Brain microvascular endothelial cell (primary cell): Measurements from ENCODE around the gene C12orf43.

Experiments used
- DNase-seq: peaks from one replicate; pipeline ENCODE4 v3.0.0-alpha.2; 2020
- H3K27ac ChIP-seq: fragments of 250-450 bp; sonication (Bioruptor Pico); 2 replicates; pipeline ENCODE4 v1.5.1; 2020; ENCODE audit warnings: mild to moderate bottlenecking, moderate library complexity
- H3K27me3 ChIP-seq: fragments of 250-450 bp; sonication (Bioruptor Pico); replicated peaks from 2 replicates; pipeline ENCODE4 v1.5.1; 2020; ENCODE audit warnings: mild to moderate bottlenecking
- H3K36me3 ChIP-seq: fragments of 250-450 bp; sonication (Bioruptor Pico); replicated peaks from 2 replicates; pipeline ENCODE4 v1.5.1; 2020; ENCODE audit warnings: mild to moderate bottlenecking
- H3K4me3 ChIP-seq: 2 replicates; pipeline ENCODE4 v1.5.1; 2011; ENCODE audit warnings: low read depth, mild to moderate bottlenecking, control low read depth, low read length, moderate library complexity
- CTCF ChIP-seq: IDR thresholded peaks from 2 replicates; pipeline ENCODE4 v1.5.1; 2011; ENCODE audit warnings: low read depth, mild to moderate bottlenecking, moderate library complexity, low read length, control low read depth, inconsistent platforms; ENCODE audit errors: missing control alignments
- in situ Hi-C: cut with HindIII; loops from 2 replicates; pipeline ENCODE4 v1.10.0; 2017; ENCODE audit warnings: low sequenced_read_pairs, low pct_ligation_motif_present

The C12orf43 gene

DNA sequence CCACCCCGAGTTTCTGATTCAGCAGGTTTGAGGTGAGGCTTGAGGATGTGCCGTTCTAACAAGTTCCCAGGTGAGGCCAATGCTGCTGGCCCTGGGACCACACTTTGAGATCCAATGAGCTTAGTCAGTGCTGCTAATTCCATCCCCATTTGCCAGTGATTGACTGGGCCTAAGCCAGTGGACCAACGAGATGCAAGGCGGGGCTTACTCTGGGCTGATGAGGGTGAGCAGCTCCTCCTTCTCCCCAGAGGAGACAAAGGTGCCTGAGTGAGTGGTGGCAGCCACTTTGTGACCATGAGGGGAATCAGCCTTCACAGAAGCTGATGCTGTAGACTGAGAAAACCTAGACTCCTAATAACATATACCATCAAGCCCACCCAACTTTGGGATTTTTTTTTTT is 61.1 kb downstream of the C12orf43 start:
- no peak overlapping the region for H3K4me3 ChIP-seq
- in situ Hi-C loops = no loop called here
- H3K27me3 ChIP-seq = no peaks in the 10 kb centered on the region
- no peak overlapping the region for H3K27ac ChIP-seq
- DNase-seq = no peak
- no peak for TF ChIP-seq CTCF
- H3K36me3 ChIP-seq = no peaks in the 10 kb centered on the region

GRCh38 chr12:120950807-120951206 is 65.5 kb downstream of the C12orf43 start:
- no peak for TF ChIP-seq CTCF
- DNase-seq = no peak
- Histone ChIP-seq H3K27ac (no peak overlapping the region), H3K27me3 (no peaks in the 10 kb centered on the region), H3K4me3 (no peak overlapping the region), H3K36me3 (no peaks in the 10 kb centered on the region)
- in situ Hi-C loops = no loop called here
